OCI-LY1 (cell line): ENCODE data around the gene GLMP.

Experiments
- H2AFZ ChIP-seq: fragments of 200-600 bp; sonication (generic), shearing (Covaris generic); 2 replicates; pipeline ENCODE4 v1.6.0; 2014; ENCODE audit warnings: antibody characterized with exemption, mild to moderate bottlenecking, low read length
- H3F3A ChIP-seq: fragments of 200-600 bp; sonication (generic), shearing (Covaris generic); 2 replicates; pipeline ENCODE4 v1.6.0; 2014; ENCODE audit warnings: mild to moderate bottlenecking, antibody characterized with exemption, low read length, moderate library complexity; ENCODE audit not compliant: insufficient read depth
- H3K27ac ChIP-seq: fragments of 200-600 bp; sonication (generic); 2 replicates; pipeline ENCODE4 v1.5.1; 2014; ENCODE audit warnings: low read length, mixed run types, mild to moderate bottlenecking, low read depth; ENCODE audit not compliant: poor library complexity, severe bottlenecking
- H3K27me3 ChIP-seq: fragments of 200-600 bp; sonication (generic); 2 replicates; pipeline ENCODE4 v1.6.0; 2014; ENCODE audit warnings: antibody characterized with exemption, mild to moderate bottlenecking, low read length, moderate library complexity; ENCODE audit not compliant: insufficient read depth
- H3K36me3 ChIP-seq: fragments of 200-600 bp; sonication (generic); 2 replicates; pipeline ENCODE4 v1.6.1; 2014; ENCODE audit warnings: mild to moderate bottlenecking, antibody characterized with exemption, low read length, moderate library complexity, mixed read lengths; ENCODE audit not compliant: insufficient read depth
- H3K4me1 ChIP-seq: fragments of 200-600 bp; sonication (generic); 2 replicates; pipeline ENCODE4 v1.5.1; 2014; ENCODE audit warnings: mild to moderate bottlenecking, low read length, moderate library complexity; ENCODE audit not compliant: insufficient read depth, severe bottlenecking
- H3K4me2 ChIP-seq: fragments of 200-600 bp; sonication (generic), shearing (Covaris generic); 2 replicates; pipeline ENCODE4 v1.6.1; 2014; ENCODE audit warnings: low read length
- H3K4me3 ChIP-seq: fragments of 200-600 bp; sonication (generic); 2 replicates; pipeline ENCODE4 v1.5.1; 2014; ENCODE audit warnings: low read length, low read depth, mild to moderate bottlenecking, mixed read lengths; ENCODE audit not compliant: poor library complexity, severe bottlenecking
- H3K79me2 ChIP-seq: fragments of 200-600 bp; shearing (Covaris generic); 2 replicates; pipeline ENCODE4 v1.6.1; 2016; ENCODE audit warnings: mixed run types, low read length, mixed read lengths; ENCODE audit not compliant: insufficient read depth
- H3K9ac ChIP-seq: fragments of 200-600 bp; sonication (generic), shearing (Covaris generic); 2 replicates; pipeline ENCODE4 v1.6.1; 2014; ENCODE audit warnings: mild to moderate bottlenecking, low read length, mixed read lengths
- H3K9me2 ChIP-seq: fragments of 200-600 bp; sonication (generic), shearing (Covaris generic); 2 replicates; pipeline ENCODE4 v1.6.1; 2014; ENCODE audit warnings: low read depth, mild to moderate bottlenecking, low read length, mixed read lengths
- H3K9me3 ChIP-seq: fragments of 200-600 bp; shearing (Covaris generic); 2 replicates; pipeline ENCODE4 v1.6.1; 2014; ENCODE audit warnings: low read length, mixed read lengths
- H4K20me1 ChIP-seq: fragments of 200-600 bp; sonication (generic), shearing (Covaris generic); 2 replicates; pipeline ENCODE4 v1.6.0; 2016; ENCODE audit warnings: mild to moderate bottlenecking, low read length; ENCODE audit not compliant: insufficient read depth
- EZH2 ChIP-seq: fragments of 200-600 bp; sonication (generic), shearing (Covaris generic); IDR thresholded peaks from 2 replicates; pipeline ENCODE4 v1.8.0; 2017; ENCODE audit warnings: borderline replicate concordance, mixed run types, mild to moderate bottlenecking, antibody characterized with exemption, low read length, moderate library complexity, mixed read lengths
- TF ChIP-seq, protein P1 (sequence below): fragments of 200-600 bp; sonication (generic), shearing (Covaris generic); IDR thresholded peaks from 2 replicates; pipeline ENCODE4 v1.5.1; 2017; ENCODE audit warnings: mild to moderate bottlenecking, antibody characterized with exemption, low read length, moderate library complexity, mixed read lengths

The GLMP gene

DNA sequence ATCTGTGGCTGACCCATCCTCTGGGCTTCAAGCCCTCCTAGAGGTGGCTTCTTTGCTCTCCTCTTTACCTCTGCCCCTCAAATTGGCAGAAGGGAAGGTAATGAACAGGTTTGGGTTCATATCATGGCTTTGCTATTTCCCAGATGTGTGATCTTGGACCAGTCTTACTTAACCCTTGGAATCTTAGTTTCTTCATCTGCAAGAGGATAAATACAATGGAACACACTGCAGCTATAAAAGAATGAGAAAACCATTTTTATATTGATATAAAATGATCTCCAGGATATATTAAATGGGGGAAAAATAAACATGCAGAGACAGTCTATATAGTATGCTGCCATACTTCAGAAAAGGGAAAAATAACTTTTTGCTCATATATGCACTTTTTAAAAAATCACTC is 5.6 kb downstream of the GLMP start:
- H3K4me3 ChIP-seq: no peak overlapping the region
- no peak overlapping the region for H3K27ac ChIP-seq

DNA sequence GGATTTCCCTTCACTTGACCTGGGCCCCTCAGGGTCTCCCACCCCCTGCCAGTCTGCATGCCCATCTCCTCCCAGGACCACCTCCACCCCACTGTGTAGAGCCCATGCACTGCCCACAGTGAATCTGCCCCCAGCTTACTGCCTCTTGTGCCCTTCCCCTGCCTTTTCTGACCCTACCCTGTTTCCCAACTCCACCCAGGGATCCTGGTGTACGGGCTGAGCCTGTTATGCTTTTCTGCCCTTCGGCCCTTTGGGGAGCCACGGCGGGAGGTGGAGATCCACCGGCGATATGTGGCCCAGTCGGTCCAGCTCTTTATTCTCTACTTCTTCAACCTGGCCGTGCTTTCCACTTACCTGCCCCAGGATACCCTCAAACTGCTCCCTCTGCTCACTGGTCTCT is 9.4 kb downstream of the GLMP start:
- H3K27me3 ChIP-seq: no peaks in the 10 kb centered on the region
- H3K9me3 ChIP-seq: no peaks in the 10 kb centered on the region
- no peaks in the 10 kb centered on the region for H4K20me1 ChIP-seq
- H3K79me2 ChIP-seq: peaks cover 18% of the 10 kb centered on the region
- H3F3A ChIP-seq: no peaks in the 10 kb centered on the region
- no peak overlapping the region for H2AFZ ChIP-seq
- no peak for TF ChIP-seq EZH2
- TF ChIP-seq, protein P1, sequence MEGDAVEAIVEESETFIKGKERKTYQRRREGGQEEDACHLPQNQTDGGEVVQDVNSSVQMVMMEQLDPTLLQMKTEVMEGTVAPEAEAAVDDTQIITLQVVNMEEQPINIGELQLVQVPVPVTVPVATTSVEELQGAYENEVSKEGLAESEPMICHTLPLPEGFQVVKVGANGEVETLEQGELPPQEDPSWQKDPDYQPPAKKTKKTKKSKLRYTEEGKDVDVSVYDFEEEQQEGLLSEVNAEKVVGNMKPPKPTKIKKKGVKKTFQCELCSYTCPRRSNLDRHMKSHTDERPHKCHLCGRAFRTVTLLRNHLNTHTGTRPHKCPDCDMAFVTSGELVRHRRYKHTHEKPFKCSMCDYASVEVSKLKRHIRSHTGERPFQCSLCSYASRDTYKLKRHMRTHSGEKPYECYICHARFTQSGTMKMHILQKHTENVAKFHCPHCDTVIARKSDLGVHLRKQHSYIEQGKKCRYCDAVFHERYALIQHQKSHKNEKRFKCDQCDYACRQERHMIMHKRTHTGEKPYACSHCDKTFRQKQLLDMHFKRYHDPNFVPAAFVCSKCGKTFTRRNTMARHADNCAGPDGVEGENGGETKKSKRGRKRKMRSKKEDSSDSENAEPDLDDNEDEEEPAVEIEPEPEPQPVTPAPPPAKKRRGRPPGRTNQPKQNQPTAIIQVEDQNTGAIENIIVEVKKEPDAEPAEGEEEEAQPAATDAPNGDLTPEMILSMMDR: no peak
- no peak overlapping the region for H3K27ac ChIP-seq
- H3K9me2 ChIP-seq: no peaks in the 10 kb centered on the region
- no peaks in the 10 kb centered on the region for H3K36me3 ChIP-seq
- no peak overlapping the region for H3K4me2 ChIP-seq
- H3K4me3 ChIP-seq: no peak overlapping the region
- peaks cover 24% of the 10 kb centered on the region for H3K4me1 ChIP-seq
- H3K9ac ChIP-seq: no peak overlapping the region

More for the DNA sequence above, 5.6 kb downstream of the GLMP start:
- Histone ChIP-seq H2AFZ (no peak overlapping the region), H3K79me2 (no peaks in the 10 kb centered on the region), H3K9me3 (no peaks in the 10 kb centered on the region), H3K36me3 (no peaks in the 10 kb centered on the region), H3F3A (no peaks in the 10 kb centered on the region), H3K4me1 (peaks cover 12% of the 10 kb centered on the region), H3K27me3 (no peaks in the 10 kb centered on the region), H3K9me2 (no peaks in the 10 kb centered on the region), H3K4me2 (no peak overlapping the region), H3K9ac (no peak overlapping the region), H4K20me1 (no peaks in the 10 kb centered on the region)
- TF ChIP-seq EZH2: no peak
- TF ChIP-seq, protein P1: no peak

DNA sequence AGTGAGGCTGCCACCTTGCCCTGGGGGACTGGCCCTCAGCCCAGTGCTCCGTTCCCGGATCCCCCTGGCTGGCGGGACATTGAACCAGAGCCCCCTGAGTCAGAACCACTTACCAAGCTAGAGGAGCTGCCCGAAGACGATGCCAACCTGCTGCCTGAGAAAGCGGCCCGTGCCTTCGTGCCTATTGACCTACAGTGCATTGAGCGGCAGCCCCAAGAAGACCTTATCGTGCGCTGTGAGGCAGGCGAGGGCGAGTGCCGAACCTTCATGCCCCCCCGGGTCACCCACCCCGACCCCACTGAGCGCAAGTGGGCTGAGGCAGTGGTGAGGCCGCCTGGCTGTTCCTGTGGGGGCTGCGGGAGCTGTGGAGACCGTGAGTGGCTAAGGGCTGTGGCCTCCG is 10.0 kb downstream of the GLMP start:
- Histone ChIP-seq H3K9me2 (no peaks in the 10 kb centered on the region), H3K4me1 (peaks cover 27% of the 10 kb centered on the region), H3K4me2 (no peak overlapping the region), H3K4me3 (no peak overlapping the region), H3K9ac (no peak overlapping the region), H4K20me1 (no peaks in the 10 kb centered on the region), H3K9me3 (no peaks in the 10 kb centered on the region), H3K27me3 (no peaks in the 10 kb centered on the region), H2AFZ (no peak overlapping the region), H3F3A (no peaks in the 10 kb centered on the region), H3K27ac (no peak overlapping the region), H3K79me2 (peaks cover 24% of the 10 kb centered on the region), H3K36me3 (peaks cover 2% of the 10 kb centered on the region; the same call in 1 of the 2 replicates)
- TF ChIP-seq, protein P1: no peak
- no peak for TF ChIP-seq EZH2
